T-cell (primary cell): ENCODE data around the gene ASTN1. TPM values are rescaled to one million over a fixed set of nuclear protein-coding genes. Genes with fewer than 3 reads are reported as not detected.

ENCODE experiments used
- ATAC-seq, 4 experiments: fragments of 200-7000 bp in 3 of 4; fragments of 150-1000 bp in 1 of 4; cut with Tn5 transposase; replicated peaks in 1 of 4; 1 replicate in 3 of 4; 2 replicates in 1 of 4; pipeline ENCODE4 v1.10.0; 2021; ENCODE audit warnings: moderate library complexity in 3 of 4, mild to moderate bottlenecking in 2 of 4, moderate number of reproducible peaks in 1 of 4
- CTCF ChIA-PET, 2 donors: fragments of 300-600 bp; sonication (Branson Sonifier 250); formaldehyde crosslinking; loops; one replicate each; lab custom pipeline; 2022; ENCODE audit warnings: antibody characterized with exemption in 2 of 2; lab: Charles Lee
- POLR2A ChIA-PET, 2 donors: fragments of 300-600 bp; sonication (Branson Sonifier 250); formaldehyde crosslinking; loops; one replicate each; lab custom pipeline; 2022; ENCODE audit warnings: antibody characterized with exemption in 2 of 2; lab: Charles Lee
- DNase-seq, 35 experiments: peaks; one replicate each; pipeline versions ENCODE4 v3.0.0 to v3.0.0-alpha.2; 2013 to 2023
- H3K27ac ChIP-seq: one replicate; pipeline ENCODE4 v1.5.1; 2013; ENCODE audit warnings: low read length
- H3K27me3 ChIP-seq, 2 experiments: replicated peaks in 1 of 2; 1 replicate in 1 of 2; 2 replicates in 1 of 2; pipeline versions ENCODE4 v1.6.1 to v1.7.0; 2013; ENCODE audit warnings: low read length in 1 of 2, mixed read lengths in 1 of 2; ENCODE audit not compliant: control insufficient read depth in 2 of 2, insufficient read depth in 2 of 2; ENCODE audit errors: extremely low read depth in 1 of 2
- H3K36me3 ChIP-seq, 2 donors: 1 replicate in 1 of 2; 2 replicates in 1 of 2; pipeline versions ENCODE4 v1.6.1 to v1.7.0; 2013; ENCODE audit warnings: low read length in 1 of 2; ENCODE audit not compliant: control insufficient read depth in 2 of 2, insufficient read depth in 1 of 2; ENCODE audit errors: extremely low read depth in 1 of 2
- H3K4me1 ChIP-seq, 2 experiments: 1 replicate in 1 of 2; 2 replicates in 1 of 2; pipeline versions ENCODE4 v1.6.1 to v1.7.0; 2013; ENCODE audit warnings: low read length in 2 of 2, mixed read lengths in 1 of 2; ENCODE audit not compliant: insufficient read depth in 2 of 2, control insufficient read depth in 1 of 2; ENCODE audit errors: extremely low read depth in 1 of 2
- H3K4me3 ChIP-seq, 2 donors: 1 replicate in 1 of 2; 2 replicates in 1 of 2; pipeline versions ENCODE4 v1.5.1 to v1.7.0; 2013; ENCODE audit warnings: mild to moderate bottlenecking in 2 of 2, low read length in 1 of 2, moderate library complexity in 1 of 2; ENCODE audit not compliant: control insufficient read depth in 1 of 2; ENCODE audit errors: extremely low read depth in 1 of 2
- H3K9me3 ChIP-seq: 2 replicates; pipeline ENCODE4 v1.7.0; 2013
- H3K27ac Mint-ChIP-seq, 2 donors: one replicate each; pipeline ENCODE4 v1.8.0; 2020 to 2021; ENCODE audit warnings: mild to moderate bottlenecking in 2 of 2, mixed read lengths in 2 of 2
- H3K27me3 Mint-ChIP-seq, 2 donors: one replicate each; pipeline ENCODE4 v1.8.0; 2021 to 2022; ENCODE audit warnings: mixed read lengths in 2 of 2
- H3K36me3 Mint-ChIP-seq: one replicate; pipeline ENCODE4 v1.8.0; 2021; ENCODE audit warnings: mixed read lengths
- H3K4me1 Mint-ChIP-seq, 3 donors: one replicate each; pipeline ENCODE4 v1.8.0; 2020 to 2022; ENCODE audit warnings: mixed read lengths in 3 of 3, mild to moderate bottlenecking in 1 of 3
- H3K4me3 Mint-ChIP-seq, 3 donors: one replicate each; pipeline ENCODE4 v1.8.0; 2020 to 2022; ENCODE audit warnings: mild to moderate bottlenecking in 3 of 3, mixed read lengths in 3 of 3, moderate library complexity in 3 of 3
- H3K9me3 Mint-ChIP-seq, 3 donors: one replicate each; pipeline ENCODE4 v1.8.0; 2020 to 2022; ENCODE audit warnings: mixed read lengths in 3 of 3
- WGBS: methylation state at CpG from one replicate; pipeline ENCODE4 v1.1.5; 2013; ENCODE audit warnings: missing lambda C conversion rate; ENCODE audit not compliant: insufficient coverage; 5-methylcytosine and 5-hydroxymethylcytosine counted together
- total RNA-seq, 35 experiments: library from RNA in 6 of 35; stranded (reverse) in 6 of 35; fragments of 120-200 nt in 1 of 35; gene quantifications; one replicate each; pipeline versions ENCODE4 v1.2.1 to v1.2.4 and lab custom pipeline; 2013 to 2026

The ASTN1 gene
- total RNA-seq, 5 donors from 2014 or later (not counting 1 experiment from before 2014, with no cell fraction given): 0.06 TPM; not detected in 4

DNA sequence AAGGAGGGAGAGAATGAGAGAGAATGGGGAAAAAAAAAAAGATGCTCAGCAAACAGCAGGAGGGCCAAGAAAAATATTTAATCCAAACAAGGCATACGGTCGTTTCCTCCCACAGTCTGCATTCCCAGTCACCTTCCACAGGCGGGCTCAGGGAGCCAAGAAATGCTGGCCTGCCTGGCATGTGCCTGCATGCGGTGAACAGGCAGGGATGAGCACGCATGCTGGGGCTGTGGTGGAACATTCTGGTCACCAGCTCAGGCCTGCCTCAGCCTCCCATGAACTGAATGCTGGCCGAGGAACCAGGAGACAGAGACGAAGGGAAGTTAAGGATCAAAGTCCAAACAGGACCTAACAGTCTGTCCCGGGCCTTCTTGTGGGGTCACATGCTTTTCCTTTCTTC is 335.3 kb downstream of the ASTN1 start:
- POLR2A ChIA-PET: no interaction called here
- ATAC-seq (no peak), DNase-seq (no peak)
- Histone ChIP-seq H3K27ac (no peak overlapping the region), H3K36me3 (no peaks in the 10 kb centered on the region), H3K4me3 (no peak overlapping the region), H3K9me3 (no peaks in the 10 kb centered on the region), H3K27me3 (no peaks in the 10 kb centered on the region), H3K4me1 (no peaks in the 10 kb centered on the region)
- no peaks in the 10 kb centered on the region for H3K4me1 Mint-ChIP-seq
- WGBS: 80% methylated on average over 8 of the region's 8 CpGs
- H3K4me3 Mint-ChIP-seq: no peak overlapping the region
- peaks cover 0 to 12% (median 3%) of the 10 kb centered on the region in 3 donors for H3K9me3 Mint-ChIP-seq
- CTCF ChIA-PET: interaction anchor here in 1 of 2 donors (0.6 kb wide), 1 partner anchor 97 kb away, joined by 6 read pairs; no protein-coding TSS in a partner anchor
- H3K36me3 Mint-ChIP-seq: no peaks in the 10 kb centered on the region
- no peak overlapping the region for H3K27ac Mint-ChIP-seq
- H3K27me3 Mint-ChIP-seq: no peaks in the 10 kb centered on the region

DNA sequence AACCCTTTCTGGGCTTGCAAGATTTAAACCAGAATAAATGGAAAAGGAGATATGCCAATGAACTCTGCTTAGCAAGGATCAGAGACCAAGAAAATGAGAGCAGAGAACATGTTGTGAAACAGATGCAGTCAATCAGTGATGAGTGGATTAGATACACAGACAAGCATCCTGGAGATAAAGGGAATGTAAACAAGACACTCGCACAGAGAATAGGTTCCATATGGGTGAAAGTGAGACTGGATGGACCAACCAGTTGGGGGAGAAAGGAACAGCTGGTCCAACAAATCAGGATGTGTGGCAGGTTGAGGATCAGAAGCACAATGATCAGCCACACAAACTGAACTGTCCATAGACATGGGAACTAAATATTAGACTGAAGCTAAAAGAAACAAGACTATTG is 338.2 kb downstream of the ASTN1 start:
- Histone ChIP-seq H3K9me3 (no peaks in the 10 kb centered on the region), H3K4me1 (no peaks in the 10 kb centered on the region), H3K27ac (no peak overlapping the region), H3K27me3 (no peaks in the 10 kb centered on the region), H3K4me3 (no peak overlapping the region), H3K36me3 (no peaks in the 10 kb centered on the region)
- Mint-ChIP-seq H3K4me3 (no peak overlapping the region), H3K9me3 (peaks cover 0 to 12% (median 3%) of the 10 kb centered on the region in 3 donors), H3K36me3 (no peaks in the 10 kb centered on the region), H3K4me1 (no peaks in the 10 kb centered on the region), H3K27me3 (no peaks in the 10 kb centered on the region), H3K27ac (no peak overlapping the region)
- ATAC-seq: no peak
- 83% methylated on average over 1 of the region's 1 CpG for WGBS
- no peak for DNase-seq
- POLR2A ChIA-PET: no interaction called here
- CTCF ChIA-PET: no interaction called here

DNA sequence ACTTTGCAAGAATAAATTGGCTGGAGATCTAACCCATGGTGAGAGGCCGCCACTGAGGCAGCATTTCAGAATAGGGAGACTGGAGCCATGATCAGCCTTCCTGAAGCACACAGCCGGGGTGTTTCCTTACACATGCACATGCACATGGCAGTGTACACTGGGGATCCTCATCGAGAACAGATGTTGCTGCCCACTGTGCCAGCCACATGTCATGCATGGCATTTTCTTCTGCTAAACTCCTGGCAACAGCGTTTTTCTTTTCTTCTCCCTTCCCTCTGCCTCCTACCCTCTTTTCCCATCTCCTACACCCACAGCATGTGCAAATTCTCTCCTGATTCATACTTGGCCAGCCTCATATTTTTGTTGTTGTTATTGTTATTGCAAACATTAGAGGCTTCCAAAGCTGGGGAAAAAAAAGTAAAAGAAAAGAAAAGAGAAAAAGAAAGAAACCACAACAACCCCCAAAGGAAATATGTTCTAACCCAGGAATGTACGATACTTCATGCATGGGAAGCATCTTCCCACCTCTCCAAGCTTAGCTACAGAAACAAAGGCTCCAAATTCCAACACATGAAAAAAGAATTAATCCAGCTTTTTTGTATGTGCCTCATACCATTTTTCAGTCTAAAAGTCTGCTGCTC is 344.0 kb downstream of the ASTN1 start:
- ATAC-seq (no peak), DNase-seq (no peak)
- Mint-ChIP-seq H3K27ac (no peak overlapping the region), H3K36me3 (no peaks in the 10 kb centered on the region), H3K4me3 (no peak overlapping the region), H3K9me3 (peaks cover 0 to 6% (median 0%) of the 10 kb centered on the region in 3 donors), H3K4me1 (no peaks in the 10 kb centered on the region), H3K27me3 (no peaks in the 10 kb centered on the region)
- no peaks in the 10 kb centered on the region for H3K4me1 ChIP-seq
- H3K27me3 ChIP-seq: no peaks in the 10 kb centered on the region
- ChIA-PET CTCF (no interaction called here), POLR2A (no interaction called here)
- no peaks in the 10 kb centered on the region for H3K36me3 ChIP-seq
- H3K27ac ChIP-seq: no peak overlapping the region
- 86% methylated on average over 2 of the region's 5 CpGs for WGBS
- no peak overlapping the region for H3K4me3 ChIP-seq
- no peaks in the 10 kb centered on the region for H3K9me3 ChIP-seq

DNA sequence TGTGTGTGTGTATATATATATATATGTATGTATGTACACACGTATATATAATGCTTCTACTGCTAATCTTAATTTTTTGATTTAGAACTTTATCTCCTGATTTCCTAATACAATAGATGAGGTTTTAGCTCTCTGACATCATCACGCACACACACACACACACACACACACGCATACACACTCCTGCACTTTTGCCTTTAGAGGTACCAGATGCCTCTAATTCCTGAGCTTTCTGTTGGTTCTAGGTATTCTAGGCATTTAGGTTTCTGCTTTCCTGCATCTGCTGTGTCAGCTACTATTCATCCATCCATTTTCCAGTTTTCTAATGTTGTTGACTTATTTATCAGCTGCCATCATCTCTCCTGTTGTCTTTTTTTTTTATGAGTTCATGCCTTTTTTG is 348.3 kb downstream of the ASTN1 start:
- ChIA-PET POLR2A (no interaction called here), CTCF (no interaction called here)
- no peaks in the 10 kb centered on the region for H3K27me3 ChIP-seq
- no CpG with 5 or more reads among the region's 3 CpGs for WGBS
- H3K9me3 Mint-ChIP-seq: peaks cover 0 to 6% (median 0%) of the 10 kb centered on the region in 3 donors
- no peak overlapping the region for H3K27ac ChIP-seq
- no peak for DNase-seq
- no peaks in the 10 kb centered on the region for H3K9me3 ChIP-seq
- no peaks in the 10 kb centered on the region for H3K4me1 Mint-ChIP-seq
- no peaks in the 10 kb centered on the region for H3K36me3 ChIP-seq
- H3K27me3 Mint-ChIP-seq: peaks cover 0 to 1% of the 10 kb centered on the region in 2 donors
- no peak for ATAC-seq
- H3K4me3 ChIP-seq: no peak overlapping the region
- H3K27ac Mint-ChIP-seq: no peak overlapping the region
- no peaks in the 10 kb centered on the region for H3K36me3 Mint-ChIP-seq
- H3K4me1 ChIP-seq: no peaks in the 10 kb centered on the region
- no peak overlapping the region for H3K4me3 Mint-ChIP-seq

DNA sequence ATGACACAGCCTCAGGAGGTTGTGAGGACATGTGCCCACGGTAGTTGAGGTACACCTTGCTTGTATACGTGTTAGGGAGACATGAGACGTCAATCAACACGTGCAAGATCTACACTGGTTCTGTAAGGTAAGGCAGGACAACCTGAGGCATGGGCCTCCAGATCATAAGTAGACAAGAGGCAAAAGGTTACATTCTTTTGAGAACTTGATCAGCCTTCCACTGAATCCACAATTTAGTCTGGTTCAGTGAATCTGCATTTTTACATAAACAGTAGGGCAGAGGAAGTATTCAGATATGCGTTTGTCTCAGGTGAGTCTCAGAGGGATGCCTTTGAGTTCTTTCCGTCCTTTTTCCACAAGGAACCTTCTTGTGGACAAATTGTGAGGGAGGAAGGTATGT is 348.9 kb downstream of the ASTN1 start:
- Histone ChIP-seq H3K36me3 (no peaks in the 10 kb centered on the region), H3K27me3 (no peaks in the 10 kb centered on the region), H3K9me3 (no peaks in the 10 kb centered on the region), H3K4me1 (no peaks in the 10 kb centered on the region), H3K27ac (no peak overlapping the region), H3K4me3 (no peak overlapping the region)
- H3K4me1 Mint-ChIP-seq: no peaks in the 10 kb centered on the region
- peaks cover 0 to 6% (median 0%) of the 10 kb centered on the region in 3 donors for H3K9me3 Mint-ChIP-seq
- ChIA-PET CTCF (no interaction called here), POLR2A (no interaction called here)
- no peak overlapping the region for H3K4me3 Mint-ChIP-seq
- H3K27me3 Mint-ChIP-seq: peaks cover 0 to 1% of the 10 kb centered on the region in 2 donors
- H3K27ac Mint-ChIP-seq: no peak overlapping the region
- 100% methylated on average over 2 of the region's 6 CpGs for WGBS
- ATAC-seq: no peak
- H3K36me3 Mint-ChIP-seq: no peaks in the 10 kb centered on the region
- no peak for DNase-seq

GRCh38 chr1:176811511-176812288 is 352.8 kb downstream of the ASTN1 start:
- Mint-ChIP-seq H3K9me3 (peaks cover 0 to 6% (median 0%) of the 10 kb centered on the region in 3 donors), H3K4me3 (no peak overlapping the region), H3K27me3 (peaks cover 0 to 1% of the 10 kb centered on the region in 2 donors), H3K36me3 (no peaks in the 10 kb centered on the region), H3K27ac (no peak overlapping the region), H3K4me1 (no peaks in the 10 kb centered on the region)
- Histone ChIP-seq H3K27me3 (no peaks in the 10 kb centered on the region), H3K9me3 (no peaks in the 10 kb centered on the region), H3K36me3 (no peaks in the 10 kb centered on the region), H3K4me3 (no peak overlapping the region), H3K4me1 (no peaks in the 10 kb centered on the region), H3K27ac (no peak overlapping the region)
- CTCF ChIA-PET: no interaction called here
- 42% methylated on average over 3 of the region's 4 CpGs for WGBS
- ATAC-seq (no peak), DNase-seq (no peak)
- POLR2A ChIA-PET: no interaction called here
